ENCODE data around the gene SERTAD3. TPM values are rescaled to one million over a fixed set of nuclear protein-coding genes. Genes with fewer than 3 reads are reported as not detected.

The SERTAD3 gene
- polyA plus RNA-seq, 1 donor (not counting 4 experiments of a cell fraction or from before 2014, with no cell fraction given), result 11.8 TPM

DNA sequence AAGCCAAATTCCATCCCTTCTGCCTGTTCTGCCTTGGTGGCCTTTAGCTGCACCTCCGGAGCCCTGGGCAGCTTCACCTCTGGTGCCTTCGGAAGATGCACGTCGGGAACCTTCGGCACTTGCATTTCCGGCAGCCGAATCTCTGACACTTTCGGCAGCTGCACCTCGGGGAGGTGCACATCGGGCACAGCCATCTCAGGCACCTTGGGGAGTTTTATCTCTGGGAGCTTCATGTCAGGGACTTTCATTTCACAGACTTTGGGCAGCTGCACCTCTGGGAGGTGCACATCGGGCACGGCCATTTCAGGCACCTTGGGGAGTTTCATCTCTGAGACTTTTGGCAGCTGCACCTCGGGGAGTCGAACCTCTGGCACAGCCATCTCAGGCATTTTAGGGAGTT is 48.2 kb downstream of the SERTAD3 start:
- H3K9me1 ChIP-seq (ENCODE audit: control insufficient read depth, extremely low read depth, insufficient read depth, low read length), result no peaks in the 10 kb centered on the region
- H3K36me3 ChIP-seq (ENCODE audit: control insufficient read depth in 2 of 2, extremely low read depth in 1 of 2, insufficient read depth in 2 of 2, low read length in 2 of 2), result no peaks in the 10 kb centered on the region
- no peak overlapping the region for H3K4me3 ChIP-seq (ENCODE audit: control insufficient read depth in 2 of 3, extremely low read depth in 1 of 3, insufficient read depth in 2 of 3, low read depth in 1 of 3, low read length in 3 of 3)
- H3K79me2 ChIP-seq (ENCODE audit: control insufficient read depth, insufficient read depth, low read length), result no peaks in the 10 kb centered on the region
- no peaks in the 10 kb centered on the region for H4K20me1 ChIP-seq (ENCODE audit: control insufficient read depth, extremely low read depth, insufficient read depth, low read length)
- no peaks in the 10 kb centered on the region for H3K9me3 ChIP-seq (ENCODE audit: control insufficient read depth, low read depth, low read length)
- TF ChIP-seq, protein P1, sequence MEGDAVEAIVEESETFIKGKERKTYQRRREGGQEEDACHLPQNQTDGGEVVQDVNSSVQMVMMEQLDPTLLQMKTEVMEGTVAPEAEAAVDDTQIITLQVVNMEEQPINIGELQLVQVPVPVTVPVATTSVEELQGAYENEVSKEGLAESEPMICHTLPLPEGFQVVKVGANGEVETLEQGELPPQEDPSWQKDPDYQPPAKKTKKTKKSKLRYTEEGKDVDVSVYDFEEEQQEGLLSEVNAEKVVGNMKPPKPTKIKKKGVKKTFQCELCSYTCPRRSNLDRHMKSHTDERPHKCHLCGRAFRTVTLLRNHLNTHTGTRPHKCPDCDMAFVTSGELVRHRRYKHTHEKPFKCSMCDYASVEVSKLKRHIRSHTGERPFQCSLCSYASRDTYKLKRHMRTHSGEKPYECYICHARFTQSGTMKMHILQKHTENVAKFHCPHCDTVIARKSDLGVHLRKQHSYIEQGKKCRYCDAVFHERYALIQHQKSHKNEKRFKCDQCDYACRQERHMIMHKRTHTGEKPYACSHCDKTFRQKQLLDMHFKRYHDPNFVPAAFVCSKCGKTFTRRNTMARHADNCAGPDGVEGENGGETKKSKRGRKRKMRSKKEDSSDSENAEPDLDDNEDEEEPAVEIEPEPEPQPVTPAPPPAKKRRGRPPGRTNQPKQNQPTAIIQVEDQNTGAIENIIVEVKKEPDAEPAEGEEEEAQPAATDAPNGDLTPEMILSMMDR (optimal IDR thresholded peaks at IDR 0.05 in 1 of 3, IDR thresholded peaks at IDR 0.05 in 1 of 3, conservative IDR thresholded peaks at IDR 0.05 in 1 of 3; ENCODE audit: extremely low read depth in 1 of 3, insufficient read depth in 2 of 3, low read length in 3 of 3), result no peak
- peak; percentile 2 for TF ChIP-seq EZH2 (IDR thresholded peaks at IDR 0.05; ENCODE audit: low read length)
- H3K27me3 ChIP-seq (ENCODE audit: control insufficient read depth, extremely low read depth, insufficient read depth, low read length), result peaks cover 27% of the 10 kb centered on the region
- peak overlapping the region; percentile 55 for H3K4me2 ChIP-seq (ENCODE audit: control insufficient read depth, extremely low read depth, insufficient read depth, low read depth, low read length)
- H3K9ac ChIP-seq (ENCODE audit: control insufficient read depth, extremely low read depth, insufficient read depth, low read length), result no peak overlapping the region
- H2AFZ ChIP-seq (ENCODE audit: control insufficient read depth, low read length), result no peak overlapping the region
- dilution Hi-C loops (cut with MboI; ENCODE audit: extremely low pct_ligation_motif_present, low sequenced_read_pairs), result no loop called here
- FAIRE-seq (no peak), DNase-seq (ENCODE audit: low read depth, low spot score) (no peak)
- H3K4me1 ChIP-seq (ENCODE audit: control insufficient read depth, extremely low read depth, insufficient read depth, low read length), result peaks cover 8% of the 10 kb centered on the region
- H3K27ac ChIP-seq (ENCODE audit: control insufficient read depth, insufficient read depth, low read length), result no peak overlapping the region

DNA sequence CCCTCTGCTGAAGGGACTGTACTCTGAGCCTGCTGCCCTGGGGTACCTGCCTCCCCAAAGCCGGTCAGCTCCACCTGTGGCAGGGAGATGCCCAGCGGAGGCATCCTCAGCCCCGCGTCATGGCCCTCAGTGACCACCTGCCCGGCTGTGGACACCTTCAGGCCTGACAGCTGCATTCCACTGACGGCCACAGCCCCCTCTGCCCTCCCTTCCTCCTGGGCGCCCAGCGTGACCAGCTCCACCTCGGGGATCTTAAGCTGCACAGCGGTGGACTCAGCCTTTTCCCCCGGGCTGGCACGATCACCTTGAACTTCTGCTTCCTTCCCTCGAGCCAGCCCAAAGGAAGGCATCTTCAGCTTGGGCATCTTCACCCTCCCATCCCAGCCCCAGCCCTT is 49.3 kb downstream of the SERTAD3 start:
- H3K4me3 ChIP-seq (ENCODE audit: control insufficient read depth in 2 of 3, extremely low read depth in 1 of 3, insufficient read depth in 2 of 3, low read depth in 1 of 3, low read length in 3 of 3), result no peak overlapping the region
- DNase-seq (ENCODE audit: low read depth, low spot score) (no peak), FAIRE-seq (no peak)
- no peaks in the 10 kb centered on the region for H3K9me1 ChIP-seq (ENCODE audit: control insufficient read depth, extremely low read depth, insufficient read depth, low read length)
- no peaks in the 10 kb centered on the region for H3K9me3 ChIP-seq (ENCODE audit: control insufficient read depth, low read depth, low read length)
- H4K20me1 ChIP-seq (ENCODE audit: control insufficient read depth, extremely low read depth, insufficient read depth, low read length), result no peaks in the 10 kb centered on the region
- no peaks in the 10 kb centered on the region for H3K36me3 ChIP-seq (ENCODE audit: control insufficient read depth in 2 of 2, extremely low read depth in 1 of 2, insufficient read depth in 2 of 2, low read length in 2 of 2)
- no peak overlapping the region for H3K9ac ChIP-seq (ENCODE audit: control insufficient read depth, extremely low read depth, insufficient read depth, low read length)
- peaks cover 27% of the 10 kb centered on the region for H3K27me3 ChIP-seq (ENCODE audit: control insufficient read depth, extremely low read depth, insufficient read depth, low read length)
- peaks cover 8% of the 10 kb centered on the region for H3K4me1 ChIP-seq (ENCODE audit: control insufficient read depth, extremely low read depth, insufficient read depth, low read length)
- no peaks in the 10 kb centered on the region for H3K79me2 ChIP-seq (ENCODE audit: control insufficient read depth, insufficient read depth, low read length)
- no peak overlapping the region for H3K4me2 ChIP-seq (ENCODE audit: control insufficient read depth, extremely low read depth, insufficient read depth, low read depth, low read length)
- TF ChIP-seq, protein P1 (optimal IDR thresholded peaks at IDR 0.05 in 1 of 3, IDR thresholded peaks at IDR 0.05 in 1 of 3, conservative IDR thresholded peaks at IDR 0.05 in 1 of 3; ENCODE audit: extremely low read depth in 1 of 3, insufficient read depth in 2 of 3, low read length in 3 of 3), result no peak
- no peak for TF ChIP-seq EZH2 (IDR thresholded peaks at IDR 0.05; ENCODE audit: low read length)
- no peak overlapping the region for H2AFZ ChIP-seq (ENCODE audit: control insufficient read depth, low read length)
- H3K27ac ChIP-seq (ENCODE audit: control insufficient read depth, insufficient read depth, low read length), result no peak overlapping the region
- dilution Hi-C loops (cut with MboI; ENCODE audit: extremely low pct_ligation_motif_present, low sequenced_read_pairs), result no loop called here
